GM21786 (cell line): ENCODE data around the gene ZNF627.
"Not testable (repeated sequence)": the region's sequence is repeated elsewhere in the genome, so short reads cannot be mapped to it uniquely, and the experiment has no call there.

Source experiments
- ATAC-seq: cut with Tn5 transposase; IDR thresholded peaks from one replicate; pipeline ENCODE4 v1.9.1; 2021; ENCODE audit not compliant: unreplicated experiment

ZNF627 gene

GRCh38 chr19:11622401-11622800, 25.1 kb downstream of the ZNF627 start:
- not testable (repeated sequence) for ATAC-seq

- ATAC-seq: no peak
These were observed 26.8 kb downstream of the ZNF627 start for GRCh38 chr19:11624069-11624463.

- ATAC-seq: no peak
These were observed 29.0 kb downstream of the ZNF627 start for GRCh38 chr19:11626252-11626651.

GRCh38 chr19:11633223-11633622, 35.9 kb downstream of the ZNF627 start:
- ATAC-seq: no peak

- not testable (repeated sequence) for ATAC-seq
These were observed 36.9 kb downstream of the ZNF627 start for GRCh38 chr19:11634018-11634662.

- ATAC-seq: no peak
These were observed 41.9 kb downstream of the ZNF627 start for GRCh38 chr19:11639245-11639601.

- ATAC-seq: peak; percentile 95
These were observed 42.6 kb downstream of the ZNF627 start for GRCh38 chr19:11639602-11640471.

GRCh38 chr19:11641244-11641643, 44.0 kb downstream of the ZNF627 start:
- no peak for ATAC-seq

- no peak for ATAC-seq
These were observed 45.6 kb downstream of the ZNF627 start for GRCh38 chr19:11642902-11643301.

- ATAC-seq: no peak
These were observed 52.7 kb downstream of the ZNF627 start for GRCh38 chr19:11649941-11650340.

- ATAC-seq: no peak
These were observed 53.8 kb downstream of the ZNF627 start for GRCh38 chr19:11651062-11651461.

GRCh38 chr19:11652056-11652455, 54.8 kb downstream of the ZNF627 start:
- ATAC-seq: no peak

GRCh38 chr19:11652492-11652891, 55.2 kb downstream of the ZNF627 start:
- no peak for ATAC-seq

- ATAC-seq: no peak
These were observed 59.3 kb downstream of the ZNF627 start for GRCh38 chr19:11656535-11656934.

- no peak for ATAC-seq
These were observed 60.0 kb downstream of the ZNF627 start for GRCh38 chr19:11657307-11657706.

GRCh38 chr19:11658970-11659369, 61.7 kb downstream of the ZNF627 start:
- no peak for ATAC-seq

GRCh38 chr19:11659612-11660011, 62.3 kb downstream of the ZNF627 start:
- no peak for ATAC-seq

GRCh38 chr19:11662278-11662677, 65.0 kb downstream of the ZNF627 start:
- ATAC-seq: no peak

GRCh38 chr19:11663181-11663591, 65.9 kb downstream of the ZNF627 start:
- ATAC-seq: no peak
